Measurements from ENCODE around the gene CC2D2A.

The CC2D2A gene

DNA sequence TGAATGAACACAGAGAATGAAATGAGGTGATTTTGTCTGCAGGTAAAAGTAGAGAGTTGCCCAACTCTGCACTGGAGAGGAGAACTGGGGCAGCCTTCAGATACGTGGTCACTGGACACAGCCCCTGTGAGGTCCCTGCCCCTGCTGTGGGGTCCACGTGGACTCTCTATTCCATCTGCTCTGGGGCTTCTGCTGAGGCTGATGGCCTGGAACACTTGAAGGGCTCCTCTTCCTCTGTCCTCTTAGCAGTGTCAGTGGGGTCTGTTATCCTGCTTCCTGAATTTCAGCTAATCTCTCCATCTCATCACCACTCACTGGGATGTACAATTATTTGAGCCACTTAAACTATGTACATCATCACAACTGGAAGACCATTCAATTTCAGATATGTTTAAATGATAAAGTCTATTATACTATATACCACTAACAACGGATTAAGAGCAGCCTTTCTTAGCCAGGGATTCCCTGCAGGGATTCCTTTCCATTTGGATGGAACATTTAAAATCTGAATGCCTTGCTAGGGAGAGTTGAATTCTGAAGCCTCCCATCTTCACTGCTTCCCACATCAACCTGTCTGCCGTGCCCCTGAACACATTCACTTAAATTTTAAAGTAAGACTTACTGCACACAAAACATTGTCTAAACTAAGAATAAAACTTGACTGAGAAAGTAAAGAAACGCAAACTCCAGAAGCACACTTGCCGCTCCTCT is 74.0 kb downstream of the CC2D2A start (continued):
- TF ChIP-seq CSRNP3 (CRISPR knock-in tag; IDR thresholded peaks at IDR 0.05) (no peak), ZNF70 (CRISPR knock-in tag; IDR thresholded peaks at IDR 0.05) (no peak), CREB5 (CRISPR knock-in tag; IDR thresholded peaks at IDR 0.05; ENCODE audit: low read depth) (no peak), ZNF8 (CRISPR knock-in tag; IDR thresholded peaks at IDR 0.05) (no peak), GLIS3 (CRISPR knock-in tag; IDR thresholded peaks at IDR 0.05) (no peak), PATZ1 (CRISPR knock-in tag; IDR thresholded peaks at IDR 0.05; ENCODE audit: borderline replicate concordance) (no peak), CSDC2 (CRISPR knock-in tag; IDR thresholded peaks at IDR 0.05) (no peak)

DNA sequence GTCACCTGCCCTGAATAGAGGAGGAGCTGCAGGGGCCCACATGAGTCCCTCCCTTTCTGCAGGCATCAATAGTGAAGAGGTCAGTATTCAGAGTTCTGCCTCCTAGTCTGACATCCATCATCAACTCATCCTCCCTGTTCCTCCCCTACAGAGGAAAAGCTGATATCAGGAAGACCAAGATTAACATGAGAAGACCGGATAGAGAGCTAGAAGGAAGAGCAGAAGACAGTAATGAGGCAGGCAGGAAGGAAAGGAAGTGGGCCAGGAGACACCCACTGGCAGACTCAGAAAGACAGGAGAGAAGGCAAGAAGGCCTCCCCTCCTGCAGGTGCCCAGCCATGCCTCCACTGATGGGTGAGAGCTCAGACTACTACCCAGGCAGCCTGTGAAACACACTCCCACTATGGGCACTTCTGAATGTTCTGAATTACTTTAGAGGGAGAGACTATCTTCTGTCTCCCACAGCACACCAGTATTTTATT is 74.6 kb downstream of the CC2D2A start:
- no peak for ATAC-seq
- no peak for TF ChIP-seq GLIS3 (CRISPR knock-in tag; IDR thresholded peaks at IDR 0.05)
- no peak for TF ChIP-seq CREB5 (CRISPR knock-in tag; IDR thresholded peaks at IDR 0.05; ENCODE audit: low read depth)
- TF ChIP-seq ZFP3 (CRISPR knock-in tag; IDR thresholded peaks at IDR 0.05): no peak
- TF ChIP-seq TCF4 (CRISPR knock-in tag; IDR thresholded peaks at IDR 0.05; ENCODE audit: borderline replicate concordance): no peak
- TF ChIP-seq ARNTL (CRISPR knock-in tag; IDR thresholded peaks at IDR 0.05; ENCODE audit: borderline replicate concordance, low read depth): no peak

DNA sequence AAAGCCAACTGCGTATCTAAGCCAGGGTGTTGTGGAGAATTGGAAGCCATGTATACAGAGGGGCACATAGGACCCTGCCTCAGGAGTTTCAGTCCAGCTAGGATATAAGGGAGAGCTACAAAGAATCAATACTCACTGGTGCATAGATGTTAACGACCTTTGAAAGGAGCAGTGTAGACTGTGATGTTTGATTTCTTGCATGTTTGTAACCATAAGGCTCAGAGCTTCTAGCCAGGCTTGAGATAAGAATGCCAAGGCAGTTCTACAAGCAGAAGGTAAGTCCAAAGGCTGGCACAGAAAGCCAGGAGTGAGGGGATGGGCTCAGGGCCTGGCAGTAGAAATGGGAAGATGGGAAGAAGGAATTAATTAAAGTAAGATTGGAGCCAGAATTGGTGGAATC is 75.7 kb downstream of the CC2D2A start:
- no peak for ATAC-seq
- TF ChIP-seq ZFP3 (CRISPR knock-in tag; IDR thresholded peaks at IDR 0.05): no peak
- TF ChIP-seq CSRNP3 (CRISPR knock-in tag; IDR thresholded peaks at IDR 0.05): no peak
- no peak for TF ChIP-seq SNAI2 (CRISPR knock-in tag; IDR thresholded peaks at IDR 0.05)

DNA sequence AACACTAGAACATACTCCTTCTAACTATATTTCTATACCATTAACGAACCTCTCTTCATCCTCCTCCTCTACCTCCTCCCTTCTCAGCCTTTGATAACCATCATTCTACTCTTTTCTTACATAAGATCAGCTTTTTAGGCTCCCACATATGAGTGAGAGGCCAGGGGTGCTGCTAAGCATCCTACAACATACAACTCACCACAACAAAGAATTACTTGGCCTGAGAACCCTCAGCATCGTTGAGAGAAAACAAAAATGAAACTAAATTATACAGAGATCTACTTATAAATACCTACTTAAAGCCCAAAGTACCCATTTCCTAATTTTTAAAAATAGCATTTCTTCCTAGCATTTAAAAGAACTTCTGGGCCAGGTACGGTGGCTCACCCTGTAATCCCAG is 77.7 kb downstream of the CC2D2A start:
- no peak for ATAC-seq
- TF ChIP-seq, protein P1, sequence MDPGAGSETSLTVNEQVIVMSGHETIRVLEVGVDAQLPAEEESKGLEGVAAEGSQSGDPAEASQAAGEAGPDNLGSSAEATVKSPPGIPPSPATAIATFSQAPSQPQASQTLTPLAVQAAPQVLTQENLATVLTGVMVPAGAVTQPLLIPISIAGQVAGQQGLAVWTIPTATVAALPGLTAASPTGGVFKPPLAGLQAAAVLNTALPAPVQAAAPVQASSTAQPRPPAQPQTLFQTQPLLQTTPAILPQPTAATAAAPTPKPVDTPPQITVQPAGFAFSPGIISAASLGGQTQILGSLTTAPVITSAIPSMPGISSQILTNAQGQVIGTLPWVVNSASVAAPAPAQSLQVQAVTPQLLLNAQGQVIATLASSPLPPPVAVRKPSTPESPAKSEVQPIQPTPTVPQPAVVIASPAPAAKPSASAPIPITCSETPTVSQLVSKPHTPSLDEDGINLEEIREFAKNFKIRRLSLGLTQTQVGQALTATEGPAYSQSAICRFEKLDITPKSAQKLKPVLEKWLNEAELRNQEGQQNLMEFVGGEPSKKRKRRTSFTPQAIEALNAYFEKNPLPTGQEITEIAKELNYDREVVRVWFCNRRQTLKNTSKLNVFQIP (CRISPR knock-in tag; IDR thresholded peaks at IDR 0.05; ENCODE audit: borderline replicate concordance, low read depth): no peak
- TF ChIP-seq BACH2 (CRISPR knock-in tag; IDR thresholded peaks at IDR 0.05; ENCODE audit: borderline replicate concordance) (no peak), ZNF565 (CRISPR knock-in tag; conservative IDR thresholded peaks at IDR 0.05; ENCODE audit: low read depth) (no peak), CSRNP3 (CRISPR knock-in tag; IDR thresholded peaks at IDR 0.05) (no peak), TCF4 (CRISPR knock-in tag; IDR thresholded peaks at IDR 0.05; ENCODE audit: borderline replicate concordance) (no peak), PPARA (CRISPR knock-in tag; IDR thresholded peaks at IDR 0.05; ENCODE audit: borderline replicate concordance) (no peak), ZFP30 (CRISPR knock-in tag; IDR thresholded peaks at IDR 0.05) (no peak), CSDC2 (CRISPR knock-in tag; IDR thresholded peaks at IDR 0.05) (no peak), ISL1 (CRISPR knock-in tag; IDR thresholded peaks at IDR 0.05) (no peak), ARNTL (CRISPR knock-in tag; IDR thresholded peaks at IDR 0.05; ENCODE audit: borderline replicate concordance, low read depth) (no peak), RARB (CRISPR knock-in tag; IDR thresholded peaks at IDR 0.05) (no peak), SNAI2 (CRISPR knock-in tag; IDR thresholded peaks at IDR 0.05) (no peak), PATZ1 (CRISPR knock-in tag; IDR thresholded peaks at IDR 0.05; ENCODE audit: borderline replicate concordance) (no peak), GLIS3 (CRISPR knock-in tag; IDR thresholded peaks at IDR 0.05) (no peak), OSR1 (CRISPR knock-in tag; IDR thresholded peaks at IDR 0.05) (no peak), ZFP3 (CRISPR knock-in tag; IDR thresholded peaks at IDR 0.05) (no peak), ESRRG (CRISPR knock-in tag; IDR thresholded peaks at IDR 0.05) (no peak)

Measured in SK-N-SH treated with all-trans-retinoic acid at 6 μM for 48 hours (cell line).